Pancreas (tissue), 10 donors: ENCODE data around the gene PPM1F. TPM values are rescaled to one million over a fixed set of nuclear protein-coding genes. Genes with fewer than 3 reads are reported as not detected.

ENCODE experiments used
- ATAC-seq, 4 donors: fragments of 200-7000 bp; cut with Tn5 transposase; one replicate each; pipeline versions ENCODE4 v1.8.0 to v1.9.1; 2020; ENCODE audit warnings: mild to moderate bottlenecking in 4 of 4, moderate library complexity in 4 of 4
- DNase-seq, 6 donors: peaks; one replicate each; pipeline ENCODE4 v3.0.0-alpha.2; 2020
- FAIRE-seq: peaks from 2 replicates; lab custom pipeline; 2012; peaks lifted over from hg19 to GRCh38; lab: Jason Lieb, UNC
- H3K27ac ChIP-seq, 4 donors: fragments of 200-600 bp; sonication (generic); 1 replicate in 3 of 4; 2 replicates in 1 of 4; pipeline versions ENCODE4 v1.5.0 to v1.8.0; 2020
- H3K27me3 ChIP-seq, 4 donors: fragments of 200-600 bp; one replicate each; pipeline ENCODE4 v1.8.0; 2021
- H3K36me3 ChIP-seq, 3 donors: fragments of 200-600 bp; sonication (generic) in 1 of 3; one replicate each; pipeline versions ENCODE4 v1.5.0 to v1.8.0; 2020 to 2021
- H3K4me1 ChIP-seq, 3 donors: fragments of 200-600 bp; one replicate each; pipeline ENCODE4 v1.8.0; 2021
- H3K4me3 ChIP-seq, 4 donors: fragments of 200-600 bp; sonication (generic) in 2 of 4; one replicate each; pipeline versions ENCODE4 v1.5.0 to v1.8.0; 2020 to 2021
- H3K9me3 ChIP-seq, 4 donors: fragments of 200-600 bp; one replicate each; pipeline ENCODE4 v1.8.0; 2021
- CTCF ChIP-seq, 4 donors: fragments of 200-600 bp; sonication (generic) in 3 of 4; IDR thresholded peaks; one replicate each; pipeline versions ENCODE4 v1.5.0 to v1.8.0; 2021; ENCODE audit warnings: antibody characterized with exemption in 4 of 4
- WGBS, 2 donors: extraction: QIAGEN DNeasy Blood & Tissue Kit; methylation state at CpG; one replicate each; pipeline ENCODE4 v1.1.7; 2013; 5-methylcytosine and 5-hydroxymethylcytosine counted together
- intact Hi-C, 3 donors: fragments of 100-400 bp; cut with DNase I; formaldehyde crosslinking; loops; one replicate each; pipeline versions ENCODE4 v1.11.1 to v1.14.2; 2022
- polyA plus RNA-seq, 2 donors: library from polyadenylated mRNA; stranded (reverse); fragments of 200-250 nt; gene quantifications; one replicate each; pipeline ENCODE4 v1.2.3, GENCODE V29; 2013
- total RNA-seq, 6 donors: library from RNA; stranded (reverse); fragmentation: NEBNext Ultra II Directional in 4 of 6; extraction: Animal tissue kit (Norgen Biotek cat#: 25700) in 4 of 6; gene quantifications; one replicate each; pipeline versions ENCODE4 v1.2.1 to v1.2.4, GENCODE V29; 2021 to 2023
- donor health status: healthy with polysubstance abuse.
- donor health status: DM: no; HTN: no; CAD: no; lungs with moderate emphysema.
- donor health status: DM: no; HTN: no; CAD: no.
- donor health status: control.
- donor health status: control.
- donor health status: Bipolar disorder and iron deficiency.
- donor health status: DM: yes; HTN: yes; CAD: no.
- donor health status: DM: no; HTN: no; CAD: no.
- donor health status: DM: no; HTN: no; CAD: no.
- donor health status: DM: yes; HTN: yes; CAD: no.

The PPM1F gene
- total and polyA plus RNA-seq, 8 donors, result 9.2 to 16.0 (median 10.2) TPM

DNA sequence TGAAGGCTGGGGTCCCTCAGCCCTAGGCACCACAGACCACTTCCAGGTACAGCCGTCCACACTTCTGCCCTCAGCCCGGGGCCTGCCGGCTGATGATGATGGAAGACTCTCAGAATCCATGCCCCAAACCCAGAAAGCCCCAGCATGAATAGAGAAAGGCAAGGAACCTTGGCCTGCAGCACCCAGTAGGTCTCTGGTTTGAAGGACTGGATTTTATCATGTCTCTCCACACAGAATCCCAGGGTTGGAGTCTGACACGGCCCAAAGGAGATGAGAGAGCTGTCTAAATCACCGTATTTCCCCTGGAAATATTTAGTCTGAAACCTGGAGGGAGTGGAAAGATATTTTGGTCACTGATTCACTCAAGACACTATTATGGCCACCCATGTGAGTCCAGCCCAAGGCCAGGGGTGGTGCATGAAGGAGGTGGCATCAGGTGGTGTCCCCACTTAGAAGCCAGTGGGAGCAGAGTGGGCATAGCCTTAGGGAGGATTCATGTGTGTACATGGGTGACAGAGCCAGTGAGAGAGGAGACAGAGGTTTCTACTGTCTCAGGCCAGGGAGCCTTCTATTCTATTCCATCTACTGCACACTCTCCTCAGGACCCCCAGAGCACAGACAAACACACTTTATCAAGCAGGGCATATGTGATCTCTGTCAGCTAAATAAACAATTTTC lies 15.9 kb upstream of the PPM1F start:
- no peaks in the 10 kb centered on the region for H3K4me1 ChIP-seq
- FAIRE-seq (no peak), DNase-seq (no peak), ATAC-seq (no peak)
- TF ChIP-seq CTCF (IDR thresholded peaks at IDR 0.05), result no peak
- 94% methylated on average over 5 of the region's 5 CpGs for whole genome bisulfite sequencing, 2 donors
- no peak overlapping the region for H3K4me3 ChIP-seq
- no peaks in the 10 kb centered on the region for H3K9me3 ChIP-seq
- H3K27ac ChIP-seq, result no peak overlapping the region
- no peaks in the 10 kb centered on the region for H3K27me3 ChIP-seq
- intact Hi-C loops, result no loop called here
- peaks cover 0 to 65% (median 36%) of the 10 kb centered on the region in 3 donors for H3K36me3 ChIP-seq

GRCh38 chr22:21967693-21968271 lies 15.1 kb upstream of the PPM1F start:
- no peaks in the 10 kb centered on the region for H3K27me3 ChIP-seq
- FAIRE-seq (no peak), ATAC-seq (no peak), DNase-seq (no peak)
- no peak for TF ChIP-seq CTCF (IDR thresholded peaks at IDR 0.05)
- H3K27ac ChIP-seq, result no peak overlapping the region
- 92 to 93% methylated on average over 7 of the region's 7 CpGs for WGBS, 2 donors
- H3K36me3 ChIP-seq, result peaks cover 0 to 61% (median 35%) of the 10 kb centered on the region in 3 donors
- intact Hi-C loops, result no loop called here
- H3K4me3 ChIP-seq, result no peak overlapping the region
- H3K4me1 ChIP-seq, result no peaks in the 10 kb centered on the region
- no peaks in the 10 kb centered on the region for H3K9me3 ChIP-seq

- WGBS, 2 donors, result 90% methylated on average over 16 of the region's 16 CpGs
- Histone ChIP-seq H3K9me3 (no peaks in the 10 kb centered on the region), H3K27me3 (no peaks in the 10 kb centered on the region), H3K4me1 (no peaks in the 10 kb centered on the region), H3K36me3 (peaks cover 0 to 69% (median 35%) of the 10 kb centered on the region in 3 donors), H3K27ac (no peak overlapping the region), H3K4me3 (no peak overlapping the region)
- ATAC-seq, result no peak
- no peak for DNase-seq
- FAIRE-seq, result no peak
- intact Hi-C loops, result no loop called here
- no peak for TF ChIP-seq CTCF (IDR thresholded peaks at IDR 0.05)
Observed at GRCh38 chr22:21966643-21967516, 14.2 kb upstream of the PPM1F start.

GRCh38 chr22:21965762-21966288 lies 13.2 kb upstream of the PPM1F start:
- ATAC-seq (no peak), DNase-seq (no peak), FAIRE-seq (no peak)
- no peak for TF ChIP-seq CTCF (IDR thresholded peaks at IDR 0.05)
- Histone ChIP-seq H3K9me3 (no peaks in the 10 kb centered on the region), H3K4me3 (no peak overlapping the region), H3K27me3 (no peaks in the 10 kb centered on the region), H3K4me1 (no peaks in the 10 kb centered on the region), H3K36me3 (peaks cover 0 to 60% (median 31%) of the 10 kb centered on the region in 3 donors), H3K27ac (no peak overlapping the region)
- intact Hi-C loops, result no loop called here
- WGBS, 2 donors, result 97 to 98% methylated on average over 6 of the region's 6 CpGs
